SU-DHL-6 (cell line): ENCODE data around the gene UQCC2.

ENCODE experiments used
- H2AFZ ChIP-seq: fragments of 200-600 bp; sonication (generic); 2 replicates; pipeline ENCODE4 v1.6.1; 2014; ENCODE audit warnings: low read depth, mild to moderate bottlenecking, moderate library complexity, mixed read lengths, antibody characterized with exemption, low read length; ENCODE audit not compliant: severe bottlenecking
- H3F3A ChIP-seq: fragments of 200-600 bp; shearing (Covaris generic); 2 replicates; pipeline ENCODE4 v1.6.0; 2016; ENCODE audit warnings: antibody characterized with exemption, mild to moderate bottlenecking; ENCODE audit not compliant: insufficient read depth
- H3K27ac ChIP-seq: fragments of 200-600 bp; sonication (generic); 2 replicates; pipeline ENCODE4 v1.5.1; 2016; ENCODE audit warnings: low read depth, mild to moderate bottlenecking, low read length, moderate library complexity, mixed read lengths
- H3K27me3 ChIP-seq: fragments of 200-600 bp; sonication (generic), shearing (Covaris generic); 2 replicates; pipeline ENCODE4 v1.6.0; 2014; ENCODE audit warnings: mild to moderate bottlenecking, low read length
- H3K36me3 ChIP-seq: fragments of 200-600 bp; sonication (generic); 2 replicates; pipeline ENCODE4 v1.6.1; 2014; ENCODE audit warnings: mild to moderate bottlenecking, low read length, mixed read lengths
- H3K4me2 ChIP-seq: fragments of 300-600, 200-600 bp; shearing (Covaris generic), sonication (generic); 2 replicates; pipeline ENCODE4 v1.6.0; 2014; ENCODE audit warnings: low read length, low read depth, mild to moderate bottlenecking; ENCODE audit not compliant: poor library complexity, severe bottlenecking
- H3K4me3 ChIP-seq: fragments of 200-600 bp; sonication (generic); 2 replicates; pipeline ENCODE4 v1.5.1; 2014; ENCODE audit warnings: antibody characterized with exemption, low read length, mild to moderate bottlenecking, mixed read lengths; ENCODE audit not compliant: insufficient read depth, poor library complexity, severe bottlenecking
- H3K79me2 ChIP-seq: fragments of 200-600 bp; sonication (generic); 2 replicates; pipeline ENCODE4 v1.6.1; 2014; ENCODE audit warnings: mild to moderate bottlenecking, low read length, moderate library complexity; ENCODE audit not compliant: insufficient read depth
- H3K9ac ChIP-seq: fragments of 200-600 bp; sonication (generic); 2 replicates; pipeline ENCODE4 v1.7.0; 2014; ENCODE audit warnings: mild to moderate bottlenecking, low read length
- H3K9me2 ChIP-seq: fragments of 200-600 bp; sonication (generic); replicated peaks from 2 replicates; pipeline ENCODE4 v1.6.1; 2014; ENCODE audit warnings: low read length; ENCODE audit not compliant: insufficient read depth
- H3K9me3 ChIP-seq: fragments of 200-600 bp; sonication (generic); 2 replicates; pipeline ENCODE4 v1.6.1; 2014; ENCODE audit warnings: low read length, mixed read lengths; ENCODE audit not compliant: insufficient read depth
- H4K20me1 ChIP-seq: fragments of 200-600 bp; sonication (generic); 2 replicates; pipeline ENCODE4 v1.6.1; 2014; ENCODE audit warnings: low read depth, mild to moderate bottlenecking, antibody characterized with exemption, low read length, moderate library complexity, mixed read lengths
- EZH2phosphoT487 ChIP-seq: fragments of 200-600 bp; sonication (generic), shearing (Covaris generic); conservative IDR thresholded peaks from 2 replicates; pipeline ENCODE4 v1.6.1; 2018; ENCODE audit warnings: mild to moderate bottlenecking, antibody characterized with exemption, low read length, moderate library complexity, mixed read lengths
- TF ChIP-seq, protein P1 (sequence below): fragments of 200-600 bp; sonication (generic); IDR thresholded peaks from one replicate; pipeline ENCODE4 v1.5.1; 2017; ENCODE audit warnings: antibody characterized with exemption, mild to moderate bottlenecking, low read length, moderate library complexity; ENCODE audit not compliant: insufficient read depth, poor library complexity, severe bottlenecking

Gene UQCC2

DNA sequence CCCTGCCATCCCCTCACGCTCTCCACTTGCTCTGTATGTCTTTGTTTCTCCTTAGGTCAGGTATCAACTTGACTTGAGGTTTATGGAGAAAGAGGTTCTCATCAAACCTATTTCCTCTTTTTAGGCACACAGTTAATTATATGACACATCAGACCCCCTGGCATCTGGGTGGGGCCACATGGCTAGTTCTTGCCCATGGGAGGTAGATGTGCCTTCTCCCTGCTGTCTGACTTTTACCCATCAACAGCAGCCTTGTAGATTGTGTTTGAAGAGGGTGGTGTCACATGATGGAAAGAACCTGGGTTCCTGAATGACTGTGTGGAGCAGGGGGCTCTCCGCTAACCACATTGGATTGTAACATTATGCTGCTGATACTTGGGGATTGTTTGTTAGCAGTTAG, 7.2 kb upstream of the UQCC2 start:
- no peak for TF ChIP-seq EZH2phosphoT487
- TF ChIP-seq, protein P1, sequence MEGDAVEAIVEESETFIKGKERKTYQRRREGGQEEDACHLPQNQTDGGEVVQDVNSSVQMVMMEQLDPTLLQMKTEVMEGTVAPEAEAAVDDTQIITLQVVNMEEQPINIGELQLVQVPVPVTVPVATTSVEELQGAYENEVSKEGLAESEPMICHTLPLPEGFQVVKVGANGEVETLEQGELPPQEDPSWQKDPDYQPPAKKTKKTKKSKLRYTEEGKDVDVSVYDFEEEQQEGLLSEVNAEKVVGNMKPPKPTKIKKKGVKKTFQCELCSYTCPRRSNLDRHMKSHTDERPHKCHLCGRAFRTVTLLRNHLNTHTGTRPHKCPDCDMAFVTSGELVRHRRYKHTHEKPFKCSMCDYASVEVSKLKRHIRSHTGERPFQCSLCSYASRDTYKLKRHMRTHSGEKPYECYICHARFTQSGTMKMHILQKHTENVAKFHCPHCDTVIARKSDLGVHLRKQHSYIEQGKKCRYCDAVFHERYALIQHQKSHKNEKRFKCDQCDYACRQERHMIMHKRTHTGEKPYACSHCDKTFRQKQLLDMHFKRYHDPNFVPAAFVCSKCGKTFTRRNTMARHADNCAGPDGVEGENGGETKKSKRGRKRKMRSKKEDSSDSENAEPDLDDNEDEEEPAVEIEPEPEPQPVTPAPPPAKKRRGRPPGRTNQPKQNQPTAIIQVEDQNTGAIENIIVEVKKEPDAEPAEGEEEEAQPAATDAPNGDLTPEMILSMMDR, result no peak
- H4K20me1 ChIP-seq, result no peaks in the 10 kb centered on the region
- H2AFZ ChIP-seq, result no peak overlapping the region
- H3K36me3 ChIP-seq, result no peaks in the 10 kb centered on the region
- no peak overlapping the region for H3K27ac ChIP-seq
- H3K4me2 ChIP-seq, result no peak overlapping the region
- no peak overlapping the region for H3K4me3 ChIP-seq
- no peak overlapping the region for H3K9ac ChIP-seq
- no peaks in the 10 kb centered on the region for H3K9me3 ChIP-seq
- H3K9me2 ChIP-seq, result no peaks in the 10 kb centered on the region
- H3K79me2 ChIP-seq, result no peaks in the 10 kb centered on the region
- H3K27me3 ChIP-seq, result 0 out of 2 replicates have a peak, but pooled peaks cover 4% of the 10 kb centered on the region
- H3F3A ChIP-seq, result no peaks in the 10 kb centered on the region

DNA sequence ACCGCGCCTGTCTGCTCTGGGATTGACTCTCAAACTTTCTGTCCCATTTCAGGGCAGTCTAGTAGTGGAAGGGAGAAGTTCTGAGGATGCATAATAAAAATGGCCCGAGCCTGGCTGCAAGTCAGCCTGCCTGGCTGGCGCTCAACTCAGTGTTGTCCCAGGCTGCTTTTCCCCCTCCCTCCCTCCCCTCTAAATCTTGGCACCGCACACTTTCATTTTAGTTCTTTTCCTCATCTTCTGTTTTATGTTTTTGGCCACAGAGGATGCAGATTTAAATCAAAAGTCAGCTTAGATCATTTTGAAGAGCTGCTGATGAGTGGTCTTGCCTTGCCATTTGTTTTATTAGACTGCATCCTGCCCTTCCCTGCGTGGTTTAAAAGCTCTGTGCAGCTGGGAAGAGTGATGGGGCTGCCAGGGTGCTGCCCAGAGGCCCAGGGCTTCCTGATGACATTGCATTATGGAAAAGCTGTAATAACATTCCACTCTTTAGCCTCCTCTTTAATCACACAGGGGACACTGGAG, 6.5 kb upstream of the UQCC2 start:
- H3K9me2 ChIP-seq, result no peaks in the 10 kb centered on the region
- H3K9ac ChIP-seq, result no peak overlapping the region
- H3K4me2 ChIP-seq, result no peak overlapping the region
- 0 out of 2 replicates have a peak, but pooled peaks cover 4% of the 10 kb centered on the region for H3K27me3 ChIP-seq
- no peak for TF ChIP-seq EZH2phosphoT487
- TF ChIP-seq, protein P1, result no peak
- H3F3A ChIP-seq, result no peaks in the 10 kb centered on the region
- H4K20me1 ChIP-seq, result no peaks in the 10 kb centered on the region
- no peak overlapping the region for H3K4me3 ChIP-seq
- H2AFZ ChIP-seq, result no peak overlapping the region
- H3K9me3 ChIP-seq, result no peaks in the 10 kb centered on the region
- H3K36me3 ChIP-seq, result no peaks in the 10 kb centered on the region
- no peaks in the 10 kb centered on the region for H3K79me2 ChIP-seq
- no peak overlapping the region for H3K27ac ChIP-seq

DNA sequence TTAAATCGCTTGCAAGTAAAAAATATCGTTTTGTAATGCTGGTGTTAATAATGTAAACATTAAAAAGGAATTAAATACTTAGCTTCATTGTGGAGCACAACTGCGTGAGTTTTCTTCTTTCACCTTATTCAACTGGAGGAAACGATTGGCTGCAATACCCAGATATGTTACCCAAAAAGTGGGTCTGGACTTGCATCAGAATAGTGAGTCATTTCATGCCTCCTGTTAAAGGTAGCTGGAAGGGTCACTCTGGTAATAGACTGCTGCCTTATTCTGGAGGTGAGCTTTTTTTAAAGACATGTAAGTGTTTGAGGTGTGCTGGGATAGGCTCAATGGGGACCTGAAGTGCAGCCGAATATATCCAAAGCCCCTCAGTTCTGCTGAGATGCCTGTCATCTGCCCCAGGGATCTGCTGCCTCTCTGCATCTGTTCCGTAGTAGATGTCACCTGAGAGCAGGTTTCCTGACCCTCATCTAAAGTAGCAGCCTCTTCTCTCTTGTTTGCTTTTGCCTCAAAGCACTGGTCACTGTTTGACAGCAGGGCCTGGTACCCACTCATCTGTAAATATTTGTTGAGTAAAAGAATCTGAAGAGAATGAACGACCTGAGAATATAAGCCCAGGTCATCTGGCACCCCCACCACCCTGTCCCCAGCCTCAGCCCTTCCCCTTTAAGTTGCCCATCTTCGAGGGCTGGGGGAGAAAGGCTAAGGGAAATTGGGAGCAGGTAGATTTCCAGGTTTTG, 5.6 kb upstream of the UQCC2 start:
- no peak overlapping the region for H3K4me2 ChIP-seq
- H3K27ac ChIP-seq, result no peak overlapping the region
- no peaks in the 10 kb centered on the region for H4K20me1 ChIP-seq
- no peak overlapping the region for H3K4me3 ChIP-seq
- no peaks in the 10 kb centered on the region for H3K79me2 ChIP-seq
- H3K27me3 ChIP-seq, result no peaks in the 10 kb centered on the region
- H3K9me3 ChIP-seq, result no peaks in the 10 kb centered on the region
- no peak overlapping the region for H3K9ac ChIP-seq
- no peaks in the 10 kb centered on the region for H3K9me2 ChIP-seq
- TF ChIP-seq EZH2phosphoT487, result no peak
- TF ChIP-seq, protein P1, result no peak
- no peaks in the 10 kb centered on the region for H3K36me3 ChIP-seq
- H3F3A ChIP-seq, result peaks cover 1% of the 10 kb centered on the region
- H2AFZ ChIP-seq, result no peak overlapping the region
